Upper lobe of right lung (tissue), 1 donor: ENCODE data around the gene FNDC1. TPM values are rescaled to one million over a fixed set of nuclear protein-coding genes. Genes with fewer than 3 reads are reported as not detected.

ENCODE experiments used
- ATAC-seq: fragments of 200-7000 bp; cut with Tn5 transposase; one replicate; pipeline ENCODE4 v1.9.1; 2020; ENCODE audit warnings: mild to moderate bottlenecking, moderate library complexity
- DNase-seq: peaks from one replicate; pipeline ENCODE4 v3.0.0-alpha.2; 2020
- H3K27ac ChIP-seq: fragments of 200-600 bp; one replicate; pipeline ENCODE4 v1.8.0; 2022
- H3K27me3 ChIP-seq: fragments of 200-600 bp; one replicate; pipeline ENCODE4 v1.8.0; 2022; ENCODE audit warnings: mild to moderate bottlenecking
- H3K36me3 ChIP-seq: fragments of 200-600 bp; one replicate; pipeline ENCODE4 v1.8.0; 2022
- H3K4me1 ChIP-seq: fragments of 200-600 bp; one replicate; pipeline ENCODE4 v1.8.0; 2022
- H3K4me3 ChIP-seq: fragments of 200-600 bp; one replicate; pipeline ENCODE4 v1.8.0; 2022; ENCODE audit warnings: mild to moderate bottlenecking
- H3K9me3 ChIP-seq: fragments of 200-600 bp; one replicate; pipeline ENCODE4 v1.8.0; 2022
- CTCF ChIP-seq: fragments of 200-600 bp; IDR thresholded peaks from one replicate; pipeline ENCODE4 v1.8.0; 2022; ENCODE audit warnings: antibody characterized with exemption
- intact Hi-C: fragments of 100-400 bp; cut with DNase I; formaldehyde crosslinking; loops from one replicate; pipeline ENCODE4 v1.11.0; 2022
- total RNA-seq: library from RNA; stranded (reverse); fragmentation: NEBNext Ultra II Directional; extraction: Animal tissue kit (Norgen Biotek cat#: 25700); gene quantifications from one replicate; pipeline ENCODE4 v1.2.1, GENCODE V29; 2021
- donor health status: DM: no; HTN: yes; CAD: no; lungs with severe emphysema.

Gene FNDC1
- total RNA-seq, 1 donor from 2014 or later = 1.1 TPM

GRCh38 chr6:159257846-159258245 is 88.6 kb downstream of the FNDC1 start:
- no peaks in the 10 kb centered on the region for H3K4me1 ChIP-seq
- no peak for TF ChIP-seq CTCF
- H3K4me3 ChIP-seq = no peak overlapping the region
- no peak for DNase-seq
- intact Hi-C loops = no loop called here
- H3K27ac ChIP-seq = no peak overlapping the region
- no peak for ATAC-seq
- H3K27me3 ChIP-seq = no peaks in the 10 kb centered on the region
- H3K9me3 ChIP-seq = no peaks in the 10 kb centered on the region
- no peaks in the 10 kb centered on the region for H3K36me3 ChIP-seq

- no peak for TF ChIP-seq CTCF
- DNase-seq = no peak
- Histone ChIP-seq H3K9me3 (no peaks in the 10 kb centered on the region), H3K27me3 (no peaks in the 10 kb centered on the region), H3K27ac (no peak overlapping the region), H3K4me1 (no peaks in the 10 kb centered on the region), H3K4me3 (no peak overlapping the region), H3K36me3 (no peaks in the 10 kb centered on the region)
- no peak for ATAC-seq
- intact Hi-C loops = no loop called here
Measured at GRCh38 chr6:159259441-159260125, 90.4 kb downstream of the FNDC1 start.

DNA sequence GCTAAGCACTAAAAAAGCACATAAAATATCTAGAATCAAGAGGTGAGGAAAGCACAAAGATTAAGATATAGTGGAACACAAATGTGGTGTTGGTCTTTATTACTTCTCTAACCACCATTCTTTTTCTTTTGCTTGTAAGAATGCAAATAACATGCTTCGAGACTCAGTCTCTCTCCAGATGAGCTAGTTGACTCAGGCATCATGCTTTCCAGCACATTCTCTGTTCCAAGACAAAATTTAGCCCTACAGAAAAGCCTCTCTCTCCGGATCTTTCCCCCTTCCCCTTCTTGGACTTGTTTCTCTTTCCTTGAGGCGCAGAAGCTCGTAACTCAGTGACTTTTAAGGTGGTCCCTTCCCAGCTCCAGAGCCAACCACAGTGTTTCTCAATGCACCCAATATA is 91.0 kb downstream of the FNDC1 start:
- H3K4me1 ChIP-seq = no peaks in the 10 kb centered on the region
- H3K27ac ChIP-seq = no peak overlapping the region
- H3K27me3 ChIP-seq = no peaks in the 10 kb centered on the region
- ATAC-seq (no peak), DNase-seq (no peak)
- TF ChIP-seq CTCF = no peak
- H3K9me3 ChIP-seq = no peaks in the 10 kb centered on the region
- no peaks in the 10 kb centered on the region for H3K36me3 ChIP-seq
- intact Hi-C loops = no loop called here
- no peak overlapping the region for H3K4me3 ChIP-seq

GRCh38 chr6:159261995-159262394 is 92.8 kb downstream of the FNDC1 start:
- no peak for TF ChIP-seq CTCF
- Histone ChIP-seq H3K4me3 (no peak overlapping the region), H3K9me3 (no peaks in the 10 kb centered on the region), H3K4me1 (no peaks in the 10 kb centered on the region), H3K27me3 (no peaks in the 10 kb centered on the region), H3K36me3 (no peaks in the 10 kb centered on the region), H3K27ac (no peak overlapping the region)
- DNase-seq (no peak), ATAC-seq (no peak)
- intact Hi-C loops = no loop called here

- Histone ChIP-seq H3K36me3 (no peaks in the 10 kb centered on the region), H3K27ac (no peak overlapping the region), H3K4me1 (no peaks in the 10 kb centered on the region), H3K9me3 (no peaks in the 10 kb centered on the region), H3K27me3 (no peaks in the 10 kb centered on the region), H3K4me3 (no peak overlapping the region)
- no peak for TF ChIP-seq CTCF
- ATAC-seq (no peak), DNase-seq (no peak)
- intact Hi-C loops = no loop called here
Measured at GRCh38 chr6:159262586-159262985, 93.4 kb downstream of the FNDC1 start.

DNA sequence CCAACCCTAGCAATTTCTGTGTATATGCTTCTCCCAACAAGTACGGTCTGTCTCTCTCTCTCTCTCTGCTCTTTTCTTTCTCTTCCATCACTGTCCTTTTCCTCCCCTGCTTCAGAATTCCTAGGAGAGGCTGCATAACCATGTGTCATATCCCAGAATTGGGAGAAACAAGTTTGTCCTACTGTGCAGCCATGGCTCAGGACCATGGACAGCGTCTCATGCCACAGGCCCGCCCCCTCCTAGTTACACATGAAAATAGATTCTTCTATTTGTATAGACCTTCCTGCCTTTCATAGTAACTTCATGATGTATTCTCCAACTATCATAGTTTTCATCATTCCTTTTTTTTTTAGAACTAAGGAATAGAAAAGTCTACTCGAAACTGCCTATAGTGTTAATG is 98.0 kb downstream of the FNDC1 start:
- H3K4me3 ChIP-seq = no peak overlapping the region
- DNase-seq (no peak), ATAC-seq (no peak)
- H3K27ac ChIP-seq = no peak overlapping the region
- no peaks in the 10 kb centered on the region for H3K9me3 ChIP-seq
- intact Hi-C loops = no loop called here
- no peaks in the 10 kb centered on the region for H3K27me3 ChIP-seq
- H3K36me3 ChIP-seq = no peaks in the 10 kb centered on the region
- TF ChIP-seq CTCF = no peak
- no peaks in the 10 kb centered on the region for H3K4me1 ChIP-seq
